Smooth muscle cell of the brain vasculature (primary cell): ENCODE results near the gene CWC22.

Experiments
- DNase-seq: peaks from one replicate; pipeline ENCODE4 v3.0.0-alpha.2; 2012; ENCODE audit warnings: low read depth, low spot score

CWC22 gene

DNA sequence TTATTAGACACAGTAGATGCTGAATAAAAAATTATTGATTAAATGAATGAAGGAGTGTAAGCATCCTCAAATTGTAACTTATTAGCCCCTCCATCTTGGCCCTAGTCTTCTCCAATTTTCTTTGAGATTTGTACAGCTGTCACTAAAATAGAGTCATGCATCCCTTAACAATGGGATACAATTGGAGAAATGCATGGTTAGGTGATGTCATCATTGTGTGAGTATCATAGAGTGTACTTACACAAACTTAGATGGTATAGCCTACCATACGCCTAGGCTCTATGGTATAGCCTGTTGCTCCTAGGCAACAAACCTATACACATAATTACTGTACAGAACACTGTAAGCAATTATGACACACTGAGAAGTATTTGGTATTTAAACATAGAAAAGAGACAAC is 107.4 kb downstream of the CWC22 start:
- no peak for DNase-seq

GRCh38 chr2:179898873-179899272 is 108.2 kb downstream of the CWC22 start:
- DNase-seq: no peak
